ENCODE measurements around the gene TOMM5. TPM values are rescaled to one million over a fixed set of nuclear protein-coding genes. Genes with fewer than 3 reads are reported as not detected.

The TOMM5 gene
- total and polyA plus RNA-seq, 2 of the 13 experiments (the other 11 are each of a cell fraction or from before 2014, with no cell fraction given) = 147 to 315 TPM

- ATAC-seq = no peak
- POLR2A ChIA-PET = no interaction called here
- no peak for FAIRE-seq
- Histone ChIP-seq H3K4me1 (ENCODE audit: insufficient read depth, low read length) (no peaks in the 10 kb centered on the region), H3K36me3 (replicated peaks in 1 of 2; ENCODE audit: control insufficient read depth in 1 of 2, insufficient read depth in 2 of 2, low read length in 2 of 2) (no peaks in the 10 kb centered on the region), H3K4me2 (ENCODE audit: low read depth, low read length) (no peak overlapping the region), H4K20me1 (ENCODE audit: insufficient read depth, low read length) (no peaks in the 10 kb centered on the region), H3K79me2 (ENCODE audit: insufficient read depth, low read length) (no peaks in the 10 kb centered on the region), H3K27ac (ENCODE audit: extremely low read length, insufficient read depth, low read length) (no peak overlapping the region), H3K9ac (ENCODE audit: insufficient read depth, low read depth, low read length) (no peak overlapping the region), H3K9me3 (ENCODE audit: low read length) (no peaks in the 10 kb centered on the region), H3K27me3 (ENCODE audit: control insufficient read depth in 1 of 2, insufficient read depth in 2 of 2, low read length in 2 of 2) (peaks cover 0 to 43% of the 10 kb centered on the region in 2 experiments; a peak in 3 of 5 replicates), H2AFZ (ENCODE audit: low read length) (no peak overlapping the region), H3K4me3 (replicated peaks in 1 of 3; ENCODE audit: insufficient read depth in 1 of 3, low read depth in 2 of 3, low read length in 3 of 3) (no peak overlapping the region)
- no peak for DNase-seq (ENCODE audit: low spot score)
- CTCF ChIA-PET (ENCODE audit: low intra/inter-chr PET ratio, low total read pairs) = no interaction called here
- in situ Hi-C loops (cut with HindIII; ENCODE audit: extremely low pct_ligation_motif_present, low pct_unique_long_range_greater_than_20kb) = no loop called here
- intact Hi-C loops (cut with micrococcal nuclease; ENCODE audit: unreplicated experiment) = no loop called here
- no TSS peak for BruUV-seq (replicated peaks)
- WGBS (ENCODE audit: low lambda C conversion rate) = 37% methylated on average over 4 of the region's 4 CpGs
- TF ChIP-seq NBN (conservative IDR thresholded peaks at IDR 0.05) = no peak
- no peak for TF ChIP-seq DBP (CRISPR knock-in tag; IDR thresholded peaks at IDR 0.05; ENCODE audit: not compliant biosample characterization)
- no peak for TF ChIP-seq ZNF232 (CRISPR knock-in tag; IDR thresholded peaks at IDR 0.05; ENCODE audit: borderline replicate concordance)
- TF ChIP-seq ZNF292 (CRISPR knock-in tag; IDR thresholded peaks at IDR 0.05; ENCODE audit: borderline replicate concordance, low read depth) = no peak
- TF ChIP-seq SMAD9 (CRISPR knock-in tag; IDR thresholded peaks at IDR 0.05) = no peak
- TF ChIP-seq SP5 (CRISPR knock-in tag; IDR thresholded peaks at IDR 0.05; ENCODE audit: borderline replicate concordance, low read depth) = no peak
- TF ChIP-seq RAD21 (CRISPR knock-in tag; IDR thresholded peaks at IDR 0.05) = no peak
- no peak for TF ChIP-seq ZNF598 (CRISPR knock-in tag; IDR thresholded peaks at IDR 0.05; ENCODE audit: borderline replicate concordance)
- TF ChIP-seq NR2F2 (IDR thresholded peaks at IDR 0.05; ENCODE audit: borderline replicate concordance, low read depth) = no peak
- no peak for TF ChIP-seq TBL1XR1 (IDR thresholded peaks at IDR 0.05; ENCODE audit: borderline replicate concordance, low read length, partially characterized antibody)
- no peak for TF ChIP-seq STAT5B (CRISPR knock-in tag; IDR thresholded peaks at IDR 0.05)
- TF ChIP-seq KDM4B (CRISPR knock-in tag; IDR thresholded peaks at IDR 0.05) = no peak
- TF ChIP-seq ZNF572 (CRISPR knock-in tag; IDR thresholded peaks at IDR 0.05) = no peak
- TF ChIP-seq CCDC6 (CRISPR knock-in tag; IDR thresholded peaks at IDR 0.05) = no peak
- no peak for TF ChIP-seq KDM5B (CRISPR knock-in tag; IDR thresholded peaks at IDR 0.05; ENCODE audit: borderline replicate concordance)
These were observed 26.4 kb upstream of the TOMM5 start for GRCh38 chr9:37618817-37619216.

Data from HepG2 (cell line).